HCT116 (cell line): Measurements from ENCODE around the gene HS6ST3. TPM values are rescaled to one million over a fixed set of nuclear protein-coding genes. Genes with fewer than 3 reads are reported as not detected.

Experiments used
- ATAC-seq: fragments of 200-7000 bp; cut with Tn5 transposase; 2 replicates; pipeline ENCODE4 v1.9.1; 2020; ENCODE audit warnings: mild to moderate bottlenecking, moderate library complexity
- BruUV-seq: library from RNA; stranded (reverse); fragments of 400-500 nt; replicated peaks from 2 replicates; lab custom pipeline; 2021; lab: Mats Ljungman, UMichigan
- CTCF ChIA-PET: fragments of 300-600 bp; sonication (Branson Sonifier 250); formaldehyde crosslinking; loops from one replicate; lab custom pipeline; 2021; ENCODE audit warnings: antibody characterized with exemption; lab: Charles Lee
- POLR2A ChIA-PET: fragments of 300-600, 350-600 bp; sonication (Branson Sonifier 250); formaldehyde crosslinking; loops from one replicate; lab custom pipeline; 2021; ENCODE audit warnings: antibody characterized with exemption; lab: Charles Lee
- RAD21 ChIA-PET, 2 experiments: fragments of 300-600 bp; sonication (Branson Sonifier 250); formaldehyde crosslinking; loops; one replicate each; lab custom pipeline; 2023; ENCODE audit warnings: low total read pairs in 2 of 2; ENCODE audit not compliant: uncharacterized antibody in 2 of 2, unreplicated experiment in 2 of 2, low non-redundant PET in 1 of 2; lab: Charles Lee
- DNase-seq: peaks from one replicate; pipeline ENCODE4 v3.0.0-alpha.2; 2010; ENCODE audit warnings: low read depth, low spot score
- H2AFZ ChIP-seq: fragments of 200-600 bp; shearing (Covaris generic), sonication (generic); 2 replicates; pipeline ENCODE4 v1.6.1; 2017; ENCODE audit warnings: low read depth, mixed run types, mixed read lengths, antibody characterized with exemption, low read length; ENCODE audit not compliant: poor library complexity, severe bottlenecking
- H3K27ac ChIP-seq: 2 replicates; pipeline ENCODE4 v1.5.1; 2012; ENCODE audit warnings: low read depth, low read length
- H3K27me3 ChIP-seq: fragments of 200-600 bp; sonication (generic); 2 replicates; pipeline ENCODE4 v1.6.1; 2016; ENCODE audit warnings: mixed run types, low read length, mixed read lengths; ENCODE audit not compliant: insufficient read depth
- H3K36me3 ChIP-seq, 2 experiments: fragments of 200-500 bp in 1 of 2; fragments of 200-600 bp in 1 of 2; sonication (Bioruptor generic) in 1 of 2; sonication (generic) in 1 of 2; 2 replicates each; pipeline versions ENCODE4 v1.5.1 to v1.6.1; 2014 to 2016; ENCODE audit warnings: low read length in 2 of 2, inconsistent platforms in 1 of 2, mixed read lengths in 1 of 2, mixed run types in 1 of 2; ENCODE audit not compliant: insufficient read depth in 2 of 2, control insufficient read depth in 1 of 2
- H3K4me1 ChIP-seq, 2 experiments: fragments of 200-600 bp in 1 of 2; sonication (generic) in 1 of 2; 2 replicates each; pipeline versions ENCODE4 v1.5.1 to v1.6.1; 2012 to 2017; ENCODE audit warnings: low read length in 2 of 2, inconsistent platforms in 1 of 2, mild to moderate bottlenecking in 1 of 2, mixed read lengths in 1 of 2, mixed run types in 1 of 2, moderate library complexity in 1 of 2; ENCODE audit not compliant: insufficient read depth in 2 of 2, control insufficient read depth in 1 of 2
- H3K4me2 ChIP-seq: fragments of 200-600 bp; sonication (generic); 2 replicates; pipeline ENCODE4 v1.6.1; 2017; ENCODE audit warnings: mixed run types, low read length, mixed read lengths
- H3K4me3 ChIP-seq, 2 experiments: fragments of 200-600 bp in 1 of 2; sonication (generic) in 1 of 2; replicated peaks in 1 of 2; 2 replicates each; pipeline ENCODE4 v1.5.1; 2011 to 2016; ENCODE audit warnings: low read length in 2 of 2, control low read depth in 1 of 2, low read depth in 1 of 2, mild to moderate bottlenecking in 1 of 2, mixed read lengths in 1 of 2, mixed run types in 1 of 2
- H3K79me2 ChIP-seq: fragments of 200-600 bp; sonication (generic); 2 replicates; pipeline ENCODE4 v1.6.1; 2017; ENCODE audit warnings: mild to moderate bottlenecking, mixed run types, low read length, moderate library complexity, mixed read lengths; ENCODE audit not compliant: insufficient read depth
- H3K9ac ChIP-seq: fragments of 200-600 bp; sonication (generic); 2 replicates; pipeline ENCODE4 v1.6.1; 2016; ENCODE audit warnings: low read length, mixed read lengths
- H3K9me2 ChIP-seq: fragments of 200-600 bp; sonication (generic), shearing (Covaris generic); 2 replicates; pipeline ENCODE4 v1.6.1; 2017; ENCODE audit warnings: mixed run types, mild to moderate bottlenecking, moderate library complexity; ENCODE audit not compliant: insufficient read depth
- H3K9me3 ChIP-seq, 2 experiments: fragments of 200-500 bp in 1 of 2; fragments of 200-600 bp in 1 of 2; sonication (Bioruptor generic) in 1 of 2; sonication (generic) in 1 of 2; 2 replicates each; pipeline ENCODE4 v1.6.1; 2014 to 2017; ENCODE audit warnings: low read length in 2 of 2, mixed read lengths in 2 of 2, inconsistent platforms in 1 of 2, low read depth in 1 of 2, mild to moderate bottlenecking in 1 of 2, mixed run types in 1 of 2, moderate library complexity in 1 of 2; ENCODE audit not compliant: control insufficient read depth in 1 of 2, insufficient read depth in 1 of 2
- H4K20me1 ChIP-seq: fragments of 200-600 bp; sonication (generic), shearing (Covaris generic); 2 replicates; pipeline ENCODE4 v1.6.1; 2017; ENCODE audit warnings: mixed run types, mild to moderate bottlenecking, moderate library complexity; ENCODE audit not compliant: insufficient read depth
- CBX3 ChIP-seq: IDR thresholded peaks from 2 replicates; pipeline ENCODE4 v1.6.1; 2012; ENCODE audit warnings: low read depth
- CEBPB ChIP-seq: IDR thresholded peaks from 2 replicates; pipeline ENCODE4 v1.6.1; 2012; ENCODE audit warnings: low read depth
- EGR1 ChIP-seq: IDR thresholded peaks from 2 replicates; pipeline ENCODE4 v1.6.1; 2012; ENCODE audit warnings: low read depth
- EZH2phosphoT487 ChIP-seq: fragments of 200-600 bp; IDR thresholded peaks from 2 replicates; pipeline ENCODE4 v1.6.1; 2018; ENCODE audit warnings: antibody characterized with exemption, borderline replicate concordance
- FOSL1 ChIP-seq: IDR thresholded peaks from 2 replicates; pipeline ENCODE4 v1.6.1; 2012; ENCODE audit warnings: low read depth
- JUND ChIP-seq: IDR thresholded peaks from 2 replicates; pipeline ENCODE4 v1.6.1; 2012
- POLR2A ChIP-seq: IDR thresholded peaks from 2 replicates; pipeline ENCODE4 v1.7.0; 2011; ENCODE audit warnings: borderline replicate concordance; ENCODE audit not compliant: insufficient read depth, insufficient read length; ENCODE audit errors: extremely low read depth
- RAD21 ChIP-seq: IDR thresholded peaks from 2 replicates; pipeline ENCODE4 v1.6.1; 2012; ENCODE audit warnings: low read depth, mild to moderate bottlenecking
- SIN3A ChIP-seq: IDR thresholded peaks from 2 replicates; pipeline ENCODE4 v1.6.1; 2012; ENCODE audit warnings: low read depth
- TCF7L2 ChIP-seq: IDR thresholded peaks from 2 replicates; pipeline ENCODE4 v1.7.0; 2011; ENCODE audit warnings: borderline replicate concordance, inconsistent platforms; ENCODE audit not compliant: insufficient read depth, insufficient read length; ENCODE audit errors: extremely low read depth
- YY1 ChIP-seq: IDR thresholded peaks from 2 replicates; pipeline ENCODE4 v1.6.1; 2011; ENCODE audit warnings: low read length, low read depth, moderate library complexity, mild to moderate bottlenecking; ENCODE audit not compliant: insufficient replicate concordance; ENCODE audit errors: extremely low read depth
- ZBTB33 ChIP-seq: IDR thresholded peaks from 2 replicates; pipeline ENCODE4 v1.6.1; 2011; ENCODE audit warnings: mild to moderate bottlenecking, low read length, moderate library complexity; ENCODE audit not compliant: insufficient replicate concordance; ENCODE audit errors: extremely low read depth
- ZFX ChIP-seq: fragments of 450-650 bp; IDR thresholded peaks from 2 replicates; pipeline ENCODE4 v1.6.1; 2017
- ZNF274 ChIP-seq: fragments of 200-500 bp; sonication (Bioruptor generic); IDR thresholded peaks from 2 replicates; pipeline ENCODE4 v1.6.1; 2014; ENCODE audit warnings: mild to moderate bottlenecking, low read depth, low read length, inconsistent platforms
- intact Hi-C: fragments of 100-400 bp; cut with micrococcal nuclease; formaldehyde crosslinking; loops from 2 replicates; pipeline ENCODE4 v1.10.0; 2022
- total RNA-seq: library from RNA; stranded (reverse); gene quantifications from one replicate; pipeline ENCODE4 v1.2.1, GENCODE V29; 2021; ENCODE audit not compliant: unreplicated experiment
- TF ChIP-seq, protein P1 (sequence below): IDR thresholded peaks from 2 replicates; pipeline ENCODE4 v1.6.1; 2012; ENCODE audit warnings: low read depth
- TF ChIP-seq, protein P2 (sequence below): IDR thresholded peaks from 2 replicates; pipeline ENCODE4 v1.6.1; 2012
- TF ChIP-seq, protein P3 (sequence below), 3 experiments: fragments of 200-600 bp in 1 of 3; sonication (generic) in 1 of 3; IDR thresholded peaks in 2 of 3; conservative IDR thresholded peaks in 1 of 3; 2 replicates each; pipeline ENCODE4 v1.5.1; 2012 to 2017; ENCODE audit warnings: low read depth in 2 of 3, low read length in 2 of 3, antibody characterized with exemption in 1 of 3, borderline replicate concordance in 1 of 3, control low read depth in 1 of 3, mild to moderate bottlenecking in 1 of 3, mixed read lengths in 1 of 3, mixed run types in 1 of 3, moderate library complexity in 1 of 3; ENCODE audit not compliant: insufficient read depth in 1 of 3

The HS6ST3 gene
- total RNA-seq, 1 experiment from 2014 or later, result 0.10 TPM

DNA sequence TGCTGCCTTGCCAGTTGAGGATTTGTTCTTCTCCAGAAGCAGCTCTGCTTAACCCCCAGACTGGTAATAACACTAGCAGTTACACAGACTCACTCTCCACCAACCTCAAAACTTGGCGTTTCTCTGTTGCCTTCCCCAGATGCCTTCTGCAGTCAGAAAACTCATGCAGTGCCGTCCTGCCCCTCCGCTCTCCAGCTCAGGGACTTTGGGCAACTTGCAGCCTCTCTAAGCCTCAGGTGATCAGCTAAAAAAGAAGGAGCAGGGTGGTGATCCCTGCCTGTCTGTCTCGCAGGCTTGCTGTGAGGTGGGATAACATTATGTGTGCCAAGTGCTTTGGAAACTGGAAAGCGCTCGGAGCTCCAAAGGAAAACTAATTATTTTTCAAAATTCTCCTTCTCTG lies 391.6 kb downstream of the HS6ST3 start:
- CTCF ChIA-PET, result no interaction called here
- RAD21 ChIA-PET, result no interaction called here
- H3K27ac ChIP-seq, result no peak overlapping the region

More for the DNA sequence above, 391.6 kb downstream of the HS6ST3 start:
- POLR2A ChIA-PET, result no interaction called here
- H3K4me2 ChIP-seq, result no peak overlapping the region
- BruUV-seq, result no TSS peak
- H3K9me3 ChIP-seq, result no peaks in the 10 kb centered on the region
- H3K9me2 ChIP-seq, result no peaks in the 10 kb centered on the region
- H3K4me3 ChIP-seq, result no peak overlapping the region
- H3K27me3 ChIP-seq, result peaks cover 7% of the 10 kb centered on the region; the same call in 1 of the 2 replicates
- H3K36me3 ChIP-seq, result no peaks in the 10 kb centered on the region
- no peak for DNase-seq
- TF ChIP-seq ZBTB33 (no peak), CEBPB (no peak), EGR1 (no peak), TCF7L2 (no peak), FOSL1 (no peak), ZNF274 (no peak), ZFX (no peak), POLR2A (no peak), SIN3A (no peak), JUND (no peak), CBX3 (no peak), EZH2phosphoT487 (no peak), RAD21 (no peak), YY1 (no peak)
- TF ChIP-seq, protein P1, sequence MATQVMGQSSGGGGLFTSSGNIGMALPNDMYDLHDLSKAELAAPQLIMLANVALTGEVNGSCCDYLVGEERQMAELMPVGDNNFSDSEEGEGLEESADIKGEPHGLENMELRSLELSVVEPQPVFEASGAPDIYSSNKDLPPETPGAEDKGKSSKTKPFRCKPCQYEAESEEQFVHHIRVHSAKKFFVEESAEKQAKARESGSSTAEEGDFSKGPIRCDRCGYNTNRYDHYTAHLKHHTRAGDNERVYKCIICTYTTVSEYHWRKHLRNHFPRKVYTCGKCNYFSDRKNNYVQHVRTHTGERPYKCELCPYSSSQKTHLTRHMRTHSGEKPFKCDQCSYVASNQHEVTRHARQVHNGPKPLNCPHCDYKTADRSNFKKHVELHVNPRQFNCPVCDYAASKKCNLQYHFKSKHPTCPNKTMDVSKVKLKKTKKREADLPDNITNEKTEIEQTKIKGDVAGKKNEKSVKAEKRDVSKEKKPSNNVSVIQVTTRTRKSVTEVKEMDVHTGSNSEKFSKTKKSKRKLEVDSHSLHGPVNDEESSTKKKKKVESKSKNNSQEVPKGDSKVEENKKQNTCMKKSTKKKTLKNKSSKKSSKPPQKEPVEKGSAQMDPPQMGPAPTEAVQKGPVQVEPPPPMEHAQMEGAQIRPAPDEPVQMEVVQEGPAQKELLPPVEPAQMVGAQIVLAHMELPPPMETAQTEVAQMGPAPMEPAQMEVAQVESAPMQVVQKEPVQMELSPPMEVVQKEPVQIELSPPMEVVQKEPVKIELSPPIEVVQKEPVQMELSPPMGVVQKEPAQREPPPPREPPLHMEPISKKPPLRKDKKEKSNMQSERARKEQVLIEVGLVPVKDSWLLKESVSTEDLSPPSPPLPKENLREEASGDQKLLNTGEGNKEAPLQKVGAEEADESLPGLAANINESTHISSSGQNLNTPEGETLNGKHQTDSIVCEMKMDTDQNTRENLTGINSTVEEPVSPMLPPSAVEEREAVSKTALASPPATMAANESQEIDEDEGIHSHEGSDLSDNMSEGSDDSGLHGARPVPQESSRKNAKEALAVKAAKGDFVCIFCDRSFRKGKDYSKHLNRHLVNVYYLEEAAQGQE, result no peak
- TF ChIP-seq, protein P2, sequence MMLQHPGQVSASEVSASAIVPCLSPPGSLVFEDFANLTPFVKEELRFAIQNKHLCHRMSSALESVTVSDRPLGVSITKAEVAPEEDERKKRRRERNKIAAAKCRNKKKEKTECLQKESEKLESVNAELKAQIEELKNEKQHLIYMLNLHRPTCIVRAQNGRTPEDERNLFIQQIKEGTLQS, result no peak
- TF ChIP-seq, protein P3, sequence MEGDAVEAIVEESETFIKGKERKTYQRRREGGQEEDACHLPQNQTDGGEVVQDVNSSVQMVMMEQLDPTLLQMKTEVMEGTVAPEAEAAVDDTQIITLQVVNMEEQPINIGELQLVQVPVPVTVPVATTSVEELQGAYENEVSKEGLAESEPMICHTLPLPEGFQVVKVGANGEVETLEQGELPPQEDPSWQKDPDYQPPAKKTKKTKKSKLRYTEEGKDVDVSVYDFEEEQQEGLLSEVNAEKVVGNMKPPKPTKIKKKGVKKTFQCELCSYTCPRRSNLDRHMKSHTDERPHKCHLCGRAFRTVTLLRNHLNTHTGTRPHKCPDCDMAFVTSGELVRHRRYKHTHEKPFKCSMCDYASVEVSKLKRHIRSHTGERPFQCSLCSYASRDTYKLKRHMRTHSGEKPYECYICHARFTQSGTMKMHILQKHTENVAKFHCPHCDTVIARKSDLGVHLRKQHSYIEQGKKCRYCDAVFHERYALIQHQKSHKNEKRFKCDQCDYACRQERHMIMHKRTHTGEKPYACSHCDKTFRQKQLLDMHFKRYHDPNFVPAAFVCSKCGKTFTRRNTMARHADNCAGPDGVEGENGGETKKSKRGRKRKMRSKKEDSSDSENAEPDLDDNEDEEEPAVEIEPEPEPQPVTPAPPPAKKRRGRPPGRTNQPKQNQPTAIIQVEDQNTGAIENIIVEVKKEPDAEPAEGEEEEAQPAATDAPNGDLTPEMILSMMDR (IDR thresholded peaks at IDR 0.05 in 2 of 3, conservative IDR thresholded peaks at IDR 0.05 in 1 of 3; ENCODE audit: borderline replicate concordance in 1 of 3, insufficient read depth in 1 of 3, low read depth in 2 of 3, low read length in 2 of 3), result no peak
- no peak overlapping the region for H2AFZ ChIP-seq
- ATAC-seq, result no peak
- no peaks in the 10 kb centered on the region for H4K20me1 ChIP-seq
- no peaks in the 10 kb centered on the region for H3K79me2 ChIP-seq
- no peak overlapping the region for H3K9ac ChIP-seq
- no peaks in the 10 kb centered on the region for H3K4me1 ChIP-seq
- intact Hi-C loops, result no loop called here
